Hepatocyte (in vitro differentiated cells): ENCODE data around the gene GTSE1. TPM values are rescaled to one million over a fixed set of nuclear protein-coding genes. Genes with fewer than 3 reads are reported as not detected.

Experiments used
- DNase-seq: peaks from one replicate; pipeline ENCODE4 v3.0.0-alpha.2; 2016; ENCODE audit warnings: low spot score
- H2AFZ ChIP-seq: fragments of 200-600 bp; sonication (generic); 2 replicates; pipeline ENCODE4 v1.6.0; 2016; ENCODE audit warnings: antibody characterized with exemption, mild to moderate bottlenecking
- H3K27ac ChIP-seq: fragments of 200-600 bp; sonication (generic); 2 replicates; pipeline ENCODE4 v1.5.1; 2016; ENCODE audit warnings: mild to moderate bottlenecking
- H3K27me3 ChIP-seq: fragments of 200-600 bp; sonication (generic); 2 replicates; pipeline ENCODE4 v1.6.1; 2016
- H3K36me3 ChIP-seq: fragments of 200-600 bp; sonication (generic); replicated peaks from 2 replicates; pipeline ENCODE4 v1.5.1; 2016; ENCODE audit warnings: low read depth; ENCODE audit not compliant: insufficient read depth
- H3K4me1 ChIP-seq: fragments of 200-600 bp; sonication (generic); 2 replicates; pipeline ENCODE4 v1.5.1; 2016; ENCODE audit warnings: mild to moderate bottlenecking, moderate library complexity; ENCODE audit not compliant: insufficient read depth
- H3K4me2 ChIP-seq: fragments of 200-600 bp; sonication (generic); 2 replicates; pipeline ENCODE4 v1.6.0; 2016
- H3K4me3 ChIP-seq: fragments of 200-600 bp; sonication (generic); 2 replicates; pipeline ENCODE4 v1.5.1; 2016; ENCODE audit warnings: mild to moderate bottlenecking
- H3K79me2 ChIP-seq: fragments of 200-600 bp; sonication (generic); 2 replicates; pipeline ENCODE4 v1.6.0; 2017; ENCODE audit warnings: mild to moderate bottlenecking
- H3K9me2 ChIP-seq: fragments of 200-600 bp; sonication (generic); replicated peaks from 2 replicates; pipeline ENCODE4 v1.6.0; 2017; ENCODE audit warnings: mild to moderate bottlenecking; ENCODE audit not compliant: insufficient read depth
- H3K9me3 ChIP-seq: fragments of 200-600 bp; sonication (generic); 2 replicates; pipeline ENCODE4 v1.5.1; 2016; ENCODE audit warnings: low read depth, mild to moderate bottlenecking
- H4K20me1 ChIP-seq: fragments of 200-600 bp; sonication (generic); 2 replicates; pipeline ENCODE4 v1.6.0; 2016; ENCODE audit warnings: mild to moderate bottlenecking; ENCODE audit not compliant: insufficient read depth, poor library complexity, severe bottlenecking
- EZH2 ChIP-seq: fragments of 200-600 bp; sonication (generic); IDR thresholded peaks from 2 replicates; pipeline ENCODE4 v1.6.1; 2016; ENCODE audit warnings: antibody characterized with exemption, mild to moderate bottlenecking, borderline replicate concordance
- EZH2phosphoT487 ChIP-seq: fragments of 200-600 bp; sonication (generic); IDR thresholded peaks from one replicate; pipeline ENCODE4 v1.6.1; 2018; ENCODE audit warnings: antibody characterized with exemption, mild to moderate bottlenecking, low read depth, moderate library complexity; ENCODE audit not compliant: unreplicated experiment, severe bottlenecking
- WGBS: methylation state at CpG from one replicate; pipeline ENCODE4 v1.1.6; 2016; ENCODE audit warnings: low lambda C conversion rate; ENCODE audit errors: missing lambda C conversion rate; 5-methylcytosine and 5-hydroxymethylcytosine counted together
- polyA plus RNA-seq: library from polyadenylated mRNA; unstranded; fragments of >200 nt; fragmentation: Nextera tagmentation; extraction: Ambion mirVana; gene quantifications from 2 replicates; pipeline ENCODE4 v1.2.1, GENCODE V29; 2016
- total RNA-seq: library from RNA; depleted of rRNA; stranded (reverse); fragments of >200 nt; gene quantifications from 2 replicates; pipeline ENCODE4 v1.2.3, GENCODE V29; 2014
- TF ChIP-seq, protein P1 (sequence below): fragments of 200-600 bp; sonication (generic); IDR thresholded peaks from 2 replicates; pipeline ENCODE4 v1.5.1; 2016; ENCODE audit warnings: antibody characterized with exemption, mild to moderate bottlenecking; ENCODE audit not compliant: poor library complexity

Gene GTSE1
- total and polyA plus RNA-seq, 2 experiments from 2014 or later = 4.1 to 4.4 TPM

DNA sequence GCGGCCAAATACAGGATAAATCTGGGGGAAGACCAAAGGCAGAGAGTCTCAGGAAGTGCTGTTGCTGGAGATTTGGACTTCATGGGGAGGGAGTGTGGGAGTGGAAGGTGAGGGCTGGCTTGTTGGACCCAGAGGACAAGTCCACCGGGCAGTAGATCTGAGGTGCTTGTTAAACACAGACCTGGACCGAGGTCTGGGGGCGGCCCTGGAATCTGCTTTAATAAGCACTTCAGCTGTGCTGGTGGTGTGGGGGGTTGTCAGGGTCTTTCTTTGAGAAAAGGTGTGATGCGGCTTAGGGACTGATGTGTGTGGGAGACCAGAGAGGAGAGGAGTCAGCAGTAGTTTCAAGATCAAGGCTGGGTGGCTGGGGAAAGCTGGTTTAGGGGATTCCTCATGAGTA lies 43.3 kb downstream of the GTSE1 start:
- no peaks in the 10 kb centered on the region for H3K9me3 ChIP-seq
- TF ChIP-seq, protein P1, sequence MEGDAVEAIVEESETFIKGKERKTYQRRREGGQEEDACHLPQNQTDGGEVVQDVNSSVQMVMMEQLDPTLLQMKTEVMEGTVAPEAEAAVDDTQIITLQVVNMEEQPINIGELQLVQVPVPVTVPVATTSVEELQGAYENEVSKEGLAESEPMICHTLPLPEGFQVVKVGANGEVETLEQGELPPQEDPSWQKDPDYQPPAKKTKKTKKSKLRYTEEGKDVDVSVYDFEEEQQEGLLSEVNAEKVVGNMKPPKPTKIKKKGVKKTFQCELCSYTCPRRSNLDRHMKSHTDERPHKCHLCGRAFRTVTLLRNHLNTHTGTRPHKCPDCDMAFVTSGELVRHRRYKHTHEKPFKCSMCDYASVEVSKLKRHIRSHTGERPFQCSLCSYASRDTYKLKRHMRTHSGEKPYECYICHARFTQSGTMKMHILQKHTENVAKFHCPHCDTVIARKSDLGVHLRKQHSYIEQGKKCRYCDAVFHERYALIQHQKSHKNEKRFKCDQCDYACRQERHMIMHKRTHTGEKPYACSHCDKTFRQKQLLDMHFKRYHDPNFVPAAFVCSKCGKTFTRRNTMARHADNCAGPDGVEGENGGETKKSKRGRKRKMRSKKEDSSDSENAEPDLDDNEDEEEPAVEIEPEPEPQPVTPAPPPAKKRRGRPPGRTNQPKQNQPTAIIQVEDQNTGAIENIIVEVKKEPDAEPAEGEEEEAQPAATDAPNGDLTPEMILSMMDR = no peak
- H3K4me1 ChIP-seq = peaks cover 8% of the 10 kb centered on the region
- H2AFZ ChIP-seq = no peak overlapping the region
- H3K79me2 ChIP-seq = peaks cover 46% of the 10 kb centered on the region
- H4K20me1 ChIP-seq = peaks cover 6% of the 10 kb centered on the region
- H3K27me3 ChIP-seq = no peaks in the 10 kb centered on the region
- no peaks in the 10 kb centered on the region for H3K36me3 ChIP-seq
- H3K4me2 ChIP-seq = no peak overlapping the region
- no peaks in the 10 kb centered on the region for H3K9me2 ChIP-seq
- no peak for DNase-seq
- H3K4me3 ChIP-seq = no peak overlapping the region
- WGBS = 94% methylated on average over 5 of the region's 5 CpGs
- no peak overlapping the region for H3K27ac ChIP-seq

DNA sequence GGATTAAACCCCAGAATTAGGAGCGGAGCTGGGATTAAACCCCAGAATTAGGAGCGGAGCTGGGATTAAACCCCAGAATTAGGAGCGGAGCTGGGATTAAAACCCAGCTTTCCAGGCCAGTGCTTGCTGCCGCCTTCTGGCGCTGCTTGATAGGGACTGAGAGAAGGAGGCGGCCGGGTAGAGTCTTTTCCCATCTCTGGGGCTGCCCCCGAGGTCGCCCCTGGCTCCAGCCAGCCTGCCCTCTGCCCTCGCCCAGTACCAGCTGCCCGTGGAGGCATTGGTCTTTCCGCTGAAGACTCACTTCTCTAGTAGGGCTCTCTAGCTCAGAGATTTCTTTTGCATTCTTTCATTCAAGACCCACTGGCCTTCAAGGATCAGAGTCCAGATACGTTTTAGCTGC lies 44.0 kb downstream of the GTSE1 start:
- no peak overlapping the region for H3K4me3 ChIP-seq
- no peaks in the 10 kb centered on the region for H3K9me2 ChIP-seq
- WGBS = 93% methylated on average over 12 of the region's 13 CpGs
- H3K4me1 ChIP-seq = peaks cover 8% of the 10 kb centered on the region
- H3K9me3 ChIP-seq = no peaks in the 10 kb centered on the region
- H3K36me3 ChIP-seq = no peaks in the 10 kb centered on the region
- TF ChIP-seq, protein P1 = no peak
- TF ChIP-seq EZH2 (no peak), EZH2phosphoT487 (no peak)
- H3K79me2 ChIP-seq = peaks cover 46% of the 10 kb centered on the region
- no peak overlapping the region for H3K4me2 ChIP-seq
- no peak for DNase-seq
- no peaks in the 10 kb centered on the region for H3K27me3 ChIP-seq
- H3K27ac ChIP-seq = no peak overlapping the region
- H2AFZ ChIP-seq = no peak overlapping the region
- H4K20me1 ChIP-seq = peaks cover 6% of the 10 kb centered on the region

DNA sequence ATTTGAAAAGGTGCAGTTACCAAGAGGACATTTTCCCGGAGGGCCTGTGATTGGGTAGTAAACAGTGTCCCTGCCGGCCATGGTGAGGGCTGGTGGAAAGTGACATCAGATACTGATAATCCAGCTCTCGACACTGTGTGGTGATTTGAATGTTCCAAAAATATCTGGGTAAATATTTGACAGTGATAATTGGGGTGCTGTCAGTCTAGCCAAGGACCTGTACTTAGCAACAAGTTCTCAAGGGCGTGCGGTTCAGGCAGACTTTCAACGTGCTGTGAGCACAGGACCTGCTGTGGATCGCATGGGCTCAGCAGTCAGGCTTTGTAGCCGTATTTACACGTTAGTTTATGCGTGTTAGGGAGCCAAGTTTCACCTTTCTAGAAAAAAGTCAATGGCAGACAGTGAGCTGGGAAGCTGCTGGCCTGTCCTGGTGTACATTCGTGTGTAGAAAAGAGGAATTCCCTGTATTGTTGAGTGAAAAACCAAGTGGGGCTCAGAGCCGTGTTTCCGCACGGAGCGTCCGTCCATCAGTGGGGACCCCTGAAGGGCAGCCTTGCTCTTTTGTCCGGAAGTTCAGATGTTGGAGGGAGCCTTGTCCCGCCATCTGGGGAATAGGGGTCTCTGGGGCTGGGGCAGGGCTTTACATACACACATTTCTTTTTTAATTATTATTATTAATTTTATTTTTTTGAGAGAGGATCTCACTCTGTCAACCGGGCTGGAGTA lies 50.2 kb downstream of the GTSE1 start:
- H3K4me3 ChIP-seq = no peak overlapping the region
- no peak for DNase-seq
- no peaks in the 10 kb centered on the region for H3K36me3 ChIP-seq
- H3K27me3 ChIP-seq = no peaks in the 10 kb centered on the region
- H3K79me2 ChIP-seq = no peaks in the 10 kb centered on the region
- no peaks in the 10 kb centered on the region for H3K9me3 ChIP-seq
- H3K4me1 ChIP-seq = no peaks in the 10 kb centered on the region
- TF ChIP-seq EZH2phosphoT487 = no peak
- TF ChIP-seq, protein P1 = no peak
- no peak for TF ChIP-seq EZH2
- WGBS = 87% methylated on average over 19 of the region's 19 CpGs
- H3K27ac ChIP-seq = no peak overlapping the region
- no peaks in the 10 kb centered on the region for H4K20me1 ChIP-seq
- H3K4me2 ChIP-seq = no peak overlapping the region
- no peak overlapping the region for H2AFZ ChIP-seq
- H3K9me2 ChIP-seq = no peaks in the 10 kb centered on the region

DNA sequence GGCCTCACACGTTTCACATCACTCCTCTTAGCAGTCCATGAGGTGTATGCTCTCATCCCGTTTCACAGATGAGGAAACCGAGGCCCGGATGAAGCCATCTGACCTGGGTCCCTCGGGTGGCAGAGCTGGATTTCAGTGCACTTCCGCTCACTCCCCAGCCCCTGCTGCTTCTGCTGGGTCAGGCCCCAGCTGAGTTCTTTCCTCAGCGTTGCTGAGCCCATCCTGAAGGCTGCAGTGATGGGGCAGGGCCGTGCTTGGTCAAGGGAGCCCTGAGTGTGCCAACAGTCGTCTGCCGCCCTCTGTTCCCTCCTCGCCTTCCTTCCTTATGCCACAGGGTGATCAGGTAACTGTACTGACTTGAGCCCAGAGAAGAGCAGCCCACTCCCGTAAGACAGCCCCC lies 51.0 kb downstream of the GTSE1 start:
- no peak for DNase-seq
- no peak for TF ChIP-seq EZH2phosphoT487
- no peak for TF ChIP-seq EZH2
- TF ChIP-seq, protein P1 = no peak
- H3K27ac ChIP-seq = no peak overlapping the region
- no peaks in the 10 kb centered on the region for H3K79me2 ChIP-seq
- no peaks in the 10 kb centered on the region for H3K9me2 ChIP-seq
- no peak overlapping the region for H3K4me3 ChIP-seq
- no peaks in the 10 kb centered on the region for H3K36me3 ChIP-seq
- WGBS = 98% methylated on average over 12 of the region's 12 CpGs
- H3K4me2 ChIP-seq = no peak overlapping the region
- H3K4me1 ChIP-seq = no peaks in the 10 kb centered on the region
- no peaks in the 10 kb centered on the region for H3K27me3 ChIP-seq
- no peaks in the 10 kb centered on the region for H4K20me1 ChIP-seq
- no peak overlapping the region for H2AFZ ChIP-seq
- H3K9me3 ChIP-seq = no peaks in the 10 kb centered on the region
